B cell (primary cell): Measurements from ENCODE around the gene GOLGB1.

Experiments
- EZH2 ChIP-seq: IDR thresholded peaks from 2 replicates; pipeline ENCODE4 v1.6.1; 2012; ENCODE audit warnings: borderline replicate concordance, low read depth, mild to moderate bottlenecking, moderate library complexity, low read length; ENCODE audit not compliant: insufficient read depth, poor library complexity, severe bottlenecking
- TF ChIP-seq, protein P1 (sequence below): fragments of 200-600 bp; IDR thresholded peaks from one replicate; pipeline ENCODE4 v1.8.0; 2022; ENCODE audit warnings: antibody characterized with exemption, mild to moderate bottlenecking

DNA sequence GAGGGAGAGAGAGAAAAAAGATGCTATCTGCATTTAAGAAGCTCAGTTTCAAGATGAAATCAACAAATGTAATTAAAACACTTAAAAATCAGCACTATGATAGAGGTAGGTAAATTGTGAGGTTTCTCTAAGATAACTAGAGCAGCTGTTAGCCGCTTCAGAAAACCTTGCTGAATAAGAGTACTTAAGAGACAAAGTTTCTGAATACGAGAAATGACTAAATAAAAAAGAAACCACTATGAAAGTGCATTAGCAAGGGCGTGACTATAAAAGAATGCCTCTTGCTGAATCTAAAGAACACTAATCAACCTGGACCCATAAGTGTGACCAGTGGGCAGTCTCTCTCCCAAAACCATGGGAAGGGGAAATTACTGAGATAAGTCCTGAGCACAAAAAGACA, 43.5 kb upstream of the GOLGB1 start:
- TF ChIP-seq, protein P1, sequence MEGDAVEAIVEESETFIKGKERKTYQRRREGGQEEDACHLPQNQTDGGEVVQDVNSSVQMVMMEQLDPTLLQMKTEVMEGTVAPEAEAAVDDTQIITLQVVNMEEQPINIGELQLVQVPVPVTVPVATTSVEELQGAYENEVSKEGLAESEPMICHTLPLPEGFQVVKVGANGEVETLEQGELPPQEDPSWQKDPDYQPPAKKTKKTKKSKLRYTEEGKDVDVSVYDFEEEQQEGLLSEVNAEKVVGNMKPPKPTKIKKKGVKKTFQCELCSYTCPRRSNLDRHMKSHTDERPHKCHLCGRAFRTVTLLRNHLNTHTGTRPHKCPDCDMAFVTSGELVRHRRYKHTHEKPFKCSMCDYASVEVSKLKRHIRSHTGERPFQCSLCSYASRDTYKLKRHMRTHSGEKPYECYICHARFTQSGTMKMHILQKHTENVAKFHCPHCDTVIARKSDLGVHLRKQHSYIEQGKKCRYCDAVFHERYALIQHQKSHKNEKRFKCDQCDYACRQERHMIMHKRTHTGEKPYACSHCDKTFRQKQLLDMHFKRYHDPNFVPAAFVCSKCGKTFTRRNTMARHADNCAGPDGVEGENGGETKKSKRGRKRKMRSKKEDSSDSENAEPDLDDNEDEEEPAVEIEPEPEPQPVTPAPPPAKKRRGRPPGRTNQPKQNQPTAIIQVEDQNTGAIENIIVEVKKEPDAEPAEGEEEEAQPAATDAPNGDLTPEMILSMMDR: no peak
- no peak for TF ChIP-seq EZH2
